Neural cell (in vitro differentiated cells): Measurements from ENCODE around the gene C19orf33.

Experiments
- CTCF ChIP-seq: fragments of 450-650 bp; IDR thresholded peaks from 2 replicates; pipeline ENCODE4 v1.5.1; 2014; ENCODE audit warnings: antibody characterized with exemption, mild to moderate bottlenecking, moderate library complexity; ENCODE audit not compliant: poor library complexity, severe bottlenecking
- EP300 ChIP-seq: fragments of 450-650 bp; conservative IDR thresholded peaks from 2 replicates; pipeline ENCODE4 v1.6.1; 2014; ENCODE audit warnings: antibody characterized with exemption, mild to moderate bottlenecking, moderate library complexity; ENCODE audit not compliant: poor library complexity, severe bottlenecking

DNA sequence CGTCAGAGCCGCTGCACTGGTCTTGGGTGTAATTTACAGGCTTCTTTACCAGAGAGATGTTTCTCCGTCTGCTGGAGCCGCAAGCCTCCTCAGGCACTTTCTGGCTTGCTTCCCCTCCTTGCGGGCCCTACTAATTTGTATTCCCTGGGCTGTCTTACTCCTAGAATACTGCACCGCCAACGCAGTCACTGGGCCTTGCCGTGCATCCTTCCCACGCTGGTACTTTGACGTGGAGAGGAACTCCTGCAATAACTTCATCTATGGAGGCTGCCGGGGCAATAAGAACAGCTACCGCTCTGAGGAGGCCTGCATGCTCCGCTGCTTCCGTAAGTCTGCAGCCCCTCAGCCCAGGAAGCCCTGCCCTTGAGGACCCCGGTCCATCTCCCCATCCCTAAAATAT, 14.1 kb upstream of the C19orf33 start:
- no peak for TF ChIP-seq EP300
- no peak for TF ChIP-seq CTCF
